Measurements from ENCODE around the gene UBL7.

The UBL7 gene

DNA sequence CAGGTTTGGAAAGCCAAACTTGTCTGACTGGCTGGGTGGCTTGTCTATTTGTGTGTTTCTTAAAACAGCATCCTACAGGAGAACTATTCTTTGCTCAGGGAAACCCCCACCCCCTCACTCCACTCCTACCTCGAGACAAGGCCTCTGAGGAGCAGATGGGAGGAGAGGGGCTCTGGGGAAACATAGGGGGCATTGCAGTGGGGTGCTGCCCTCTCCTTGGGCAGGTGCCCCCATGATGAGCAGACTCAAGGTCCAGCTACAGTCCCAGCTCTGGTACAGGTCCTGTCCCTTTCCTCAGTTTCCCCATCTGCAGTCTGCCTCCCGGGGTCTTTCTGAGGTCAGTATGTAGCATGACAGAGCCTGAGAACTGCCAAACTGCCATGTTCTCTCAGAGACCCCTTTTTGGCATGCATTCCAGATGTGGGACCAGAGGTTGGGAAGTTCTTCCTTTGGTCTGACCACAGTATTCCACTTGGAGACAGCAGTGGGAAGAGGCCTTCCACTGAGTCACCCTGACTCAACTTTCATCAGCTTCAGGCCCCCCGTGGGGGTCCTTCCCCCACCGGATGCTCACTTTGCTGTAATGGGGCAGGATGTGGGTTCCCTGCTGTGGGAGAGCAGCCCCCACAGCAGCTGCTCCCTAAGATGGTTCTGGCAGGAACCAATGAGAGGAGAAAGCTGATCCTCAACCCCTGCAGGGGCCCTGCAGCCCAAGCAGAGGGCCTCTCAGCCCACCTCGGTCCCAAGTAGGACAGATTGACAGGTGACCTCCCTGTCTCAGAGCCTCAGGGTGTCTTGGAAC, 61.2 kb downstream of the UBL7 start:
- TF ChIP-seq, protein P1, sequence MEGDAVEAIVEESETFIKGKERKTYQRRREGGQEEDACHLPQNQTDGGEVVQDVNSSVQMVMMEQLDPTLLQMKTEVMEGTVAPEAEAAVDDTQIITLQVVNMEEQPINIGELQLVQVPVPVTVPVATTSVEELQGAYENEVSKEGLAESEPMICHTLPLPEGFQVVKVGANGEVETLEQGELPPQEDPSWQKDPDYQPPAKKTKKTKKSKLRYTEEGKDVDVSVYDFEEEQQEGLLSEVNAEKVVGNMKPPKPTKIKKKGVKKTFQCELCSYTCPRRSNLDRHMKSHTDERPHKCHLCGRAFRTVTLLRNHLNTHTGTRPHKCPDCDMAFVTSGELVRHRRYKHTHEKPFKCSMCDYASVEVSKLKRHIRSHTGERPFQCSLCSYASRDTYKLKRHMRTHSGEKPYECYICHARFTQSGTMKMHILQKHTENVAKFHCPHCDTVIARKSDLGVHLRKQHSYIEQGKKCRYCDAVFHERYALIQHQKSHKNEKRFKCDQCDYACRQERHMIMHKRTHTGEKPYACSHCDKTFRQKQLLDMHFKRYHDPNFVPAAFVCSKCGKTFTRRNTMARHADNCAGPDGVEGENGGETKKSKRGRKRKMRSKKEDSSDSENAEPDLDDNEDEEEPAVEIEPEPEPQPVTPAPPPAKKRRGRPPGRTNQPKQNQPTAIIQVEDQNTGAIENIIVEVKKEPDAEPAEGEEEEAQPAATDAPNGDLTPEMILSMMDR (IDR thresholded peaks at IDR 0.05; ENCODE audit: low read depth, low read length), result no peak
- no peak for TF ChIP-seq EZH2phosphoT487 (IDR thresholded peaks at IDR 0.05; ENCODE audit: low read depth)
- Histone ChIP-seq H3K36me3 (replicated peaks; ENCODE audit: low read depth, low read length) (peaks cover 13% of the 10 kb centered on the region), H3K79me2 (ENCODE audit: low read length) (peaks cover 40% of the 10 kb centered on the region), H3K9ac (ENCODE audit: low read length) (peak overlapping the region; percentile 79), H3K4me3 (ENCODE audit: low read length) (peak overlapping the region; percentile 11), H3K4me1 (ENCODE audit: low read length) (peaks cover 99% of the 10 kb centered on the region), H3K27ac (ENCODE audit: low read length) (peak overlapping the region; percentile 95), H2AFZ (ENCODE audit: low read depth, low read length) (no peak overlapping the region), H3K9me3 (ENCODE audit: insufficient read depth, low read length) (no peaks in the 10 kb centered on the region), H4K20me1 (ENCODE audit: insufficient read depth, low read length) (no peaks in the 10 kb centered on the region), H3K27me3 (ENCODE audit: low read depth, low read length) (no peaks in the 10 kb centered on the region), H3K4me2 (ENCODE audit: low read length) (peak overlapping the region; percentile 76)

DNA sequence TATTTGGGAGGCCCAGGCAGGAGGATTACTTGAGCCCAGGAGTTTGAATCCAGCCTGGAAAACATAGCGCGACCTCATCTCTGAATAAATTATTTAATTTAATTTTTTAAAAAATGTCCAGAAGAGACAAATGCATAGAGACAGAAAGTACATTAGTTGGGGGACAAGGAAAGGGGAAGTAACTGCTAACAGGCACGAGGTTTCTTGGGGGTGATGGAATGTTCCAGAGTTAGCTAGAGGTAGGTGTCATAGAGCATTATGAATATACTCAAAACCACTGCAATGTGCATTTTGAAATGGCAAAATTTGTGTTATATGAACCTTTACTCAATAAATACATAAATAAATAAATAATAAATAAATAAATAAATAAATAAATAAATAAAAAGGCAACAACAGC, 61.9 kb downstream of the UBL7 start:
- Histone ChIP-seq H3K27ac (ENCODE audit: low read length) (peak overlapping the region; percentile 95), H3K4me1 (ENCODE audit: low read length) (peaks cover 99% of the 10 kb centered on the region), H3K27me3 (ENCODE audit: low read depth, low read length) (no peaks in the 10 kb centered on the region), H3K4me3 (ENCODE audit: low read length) (no peak overlapping the region), H3K9ac (ENCODE audit: low read length) (peak overlapping the region; percentile 94), H3K9me3 (ENCODE audit: insufficient read depth, low read length) (no peaks in the 10 kb centered on the region), H2AFZ (ENCODE audit: low read depth, low read length) (no peak overlapping the region), H3K36me3 (replicated peaks; ENCODE audit: low read depth, low read length) (peaks cover 11% of the 10 kb centered on the region), H3K79me2 (ENCODE audit: low read length) (peaks cover 40% of the 10 kb centered on the region), H3K4me2 (ENCODE audit: low read length) (peak overlapping the region; percentile 80; the same call in 1 of the 2 replicates), H4K20me1 (ENCODE audit: insufficient read depth, low read length) (no peaks in the 10 kb centered on the region)
- TF ChIP-seq, protein P1 (IDR thresholded peaks at IDR 0.05; ENCODE audit: low read depth, low read length), result no peak
- TF ChIP-seq EZH2phosphoT487 (IDR thresholded peaks at IDR 0.05; ENCODE audit: low read depth), result no peak

DNA sequence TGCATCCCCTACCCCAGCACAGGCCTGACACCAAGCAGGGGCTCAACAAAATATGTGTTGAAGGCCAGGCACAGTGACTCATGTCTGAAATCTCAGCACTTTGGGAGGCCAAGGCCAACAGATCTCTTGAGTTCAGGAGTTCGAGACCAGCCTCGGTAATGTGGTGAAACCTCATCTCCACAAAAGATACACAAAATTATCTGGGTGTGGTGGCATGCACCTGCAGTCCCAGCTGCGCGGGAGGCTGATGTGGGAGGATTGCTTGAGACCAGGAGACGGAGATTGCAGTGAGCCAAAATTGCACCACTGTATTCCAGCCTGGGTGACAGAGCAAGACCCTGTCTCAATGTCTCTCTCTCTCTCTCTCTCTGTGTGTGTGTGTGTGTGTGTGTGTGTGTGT, 62.8 kb downstream of the UBL7 start:
- H3K36me3 ChIP-seq (replicated peaks; ENCODE audit: low read depth, low read length), result peaks cover 11% of the 10 kb centered on the region
- no peaks in the 10 kb centered on the region for H3K27me3 ChIP-seq (ENCODE audit: low read depth, low read length)
- H3K27ac ChIP-seq (ENCODE audit: low read length), result peak overlapping the region; percentile 95
- no peaks in the 10 kb centered on the region for H3K9me3 ChIP-seq (ENCODE audit: insufficient read depth, low read length)
- H2AFZ ChIP-seq (ENCODE audit: low read depth, low read length), result no peak overlapping the region
- no peaks in the 10 kb centered on the region for H4K20me1 ChIP-seq (ENCODE audit: insufficient read depth, low read length)
- H3K4me1 ChIP-seq (ENCODE audit: low read length), result peaks cover 99% of the 10 kb centered on the region
- H3K79me2 ChIP-seq (ENCODE audit: low read length), result peaks cover 40% of the 10 kb centered on the region
- H3K4me3 ChIP-seq (ENCODE audit: low read length), result peak overlapping the region; percentile 40; the same call in 1 of the 2 replicates
- peak overlapping the region; percentile 80 for H3K4me2 ChIP-seq (ENCODE audit: low read length)
- TF ChIP-seq, protein P1 (IDR thresholded peaks at IDR 0.05; ENCODE audit: low read depth, low read length), result no peak
- no peak for TF ChIP-seq EZH2phosphoT487 (IDR thresholded peaks at IDR 0.05; ENCODE audit: low read depth)
- peak overlapping the region; percentile 94 for H3K9ac ChIP-seq (ENCODE audit: low read length)

DNA sequence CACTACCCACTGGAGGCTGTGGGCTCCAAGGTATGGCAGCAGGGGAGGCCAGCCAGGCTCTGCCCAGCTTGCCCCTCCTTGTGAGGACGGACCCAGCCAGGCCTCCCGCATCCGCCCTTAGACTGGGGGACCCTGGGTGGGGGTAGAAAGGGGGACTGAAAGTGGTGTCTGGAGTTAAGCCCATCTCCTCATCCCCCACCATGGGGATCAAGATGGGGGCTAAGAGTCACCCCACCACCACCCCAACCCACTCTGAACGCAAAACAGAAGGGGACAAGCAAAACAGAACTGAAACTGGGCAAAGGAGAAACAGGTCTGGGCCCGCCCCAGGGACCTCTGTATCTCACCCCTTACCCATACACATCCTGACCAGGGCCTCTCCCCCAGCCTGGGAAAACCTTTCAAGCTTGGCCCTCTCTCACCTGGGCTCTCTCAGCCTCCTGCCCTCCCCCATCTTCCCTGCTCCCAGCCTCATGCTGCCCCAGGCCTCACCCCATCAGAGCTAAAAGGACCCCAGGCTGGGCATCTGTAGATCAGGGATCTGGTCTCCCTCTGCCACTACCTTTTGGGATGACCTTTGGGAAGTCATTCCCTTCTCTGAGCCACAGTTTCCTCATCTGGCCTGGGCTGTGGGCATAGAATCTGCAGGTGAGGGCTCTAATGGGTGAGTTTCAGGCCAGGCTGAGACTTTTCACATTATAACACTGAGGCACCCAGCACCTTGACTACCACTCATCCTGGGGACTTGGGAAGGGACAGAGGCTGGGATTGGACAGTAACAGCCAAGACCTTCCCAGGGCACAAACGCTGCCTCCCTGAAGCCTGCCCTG, 63.5 kb downstream of the UBL7 start:
- peak overlapping the region; percentile 80 for H3K4me2 ChIP-seq (ENCODE audit: low read length)

More for the DNA sequence above, 63.5 kb downstream of the UBL7 start:
- Histone ChIP-seq H2AFZ (ENCODE audit: low read depth, low read length) (no peak overlapping the region), H3K4me1 (ENCODE audit: low read length) (peaks cover 99% of the 10 kb centered on the region), H3K79me2 (ENCODE audit: low read length) (peaks cover 40% of the 10 kb centered on the region), H3K9ac (ENCODE audit: low read length) (peak overlapping the region; percentile 94), H3K27ac (ENCODE audit: low read length) (peak overlapping the region; percentile 95), H3K27me3 (ENCODE audit: low read depth, low read length) (no peaks in the 10 kb centered on the region), H3K36me3 (replicated peaks; ENCODE audit: low read depth, low read length) (peaks cover 8% of the 10 kb centered on the region), H3K4me3 (ENCODE audit: low read length) (peak overlapping the region; percentile 59), H3K9me3 (ENCODE audit: insufficient read depth, low read length) (no peaks in the 10 kb centered on the region), H4K20me1 (ENCODE audit: insufficient read depth, low read length) (no peaks in the 10 kb centered on the region)
- TF ChIP-seq, protein P1 (IDR thresholded peaks at IDR 0.05; ENCODE audit: low read depth, low read length), result no peak
- no peak for TF ChIP-seq EZH2phosphoT487 (IDR thresholded peaks at IDR 0.05; ENCODE audit: low read depth)
